T-helper 22 cell (primary cell): Measurements from ENCODE around the gene TRMT44.

Source experiments
- DNase-seq: peaks from one replicate; pipeline ENCODE4 v3.0.0-alpha.2; 2020; ENCODE audit warnings: low read depth

Gene TRMT44

GRCh38 chr4:8435656-8436121 lies 4.9 kb upstream of the TRMT44 start:
- no peak for DNase-seq

GRCh38 chr4:8437281-8437680 lies 3.3 kb upstream of the TRMT44 start:
- DNase-seq: no peak

- DNase-seq: no peak
Observed at GRCh38 chr4:8438743-8439142, 1.8 kb upstream of the TRMT44 start.

- DNase-seq: no peak
Observed at GRCh38 chr4:8439168-8439567, 1.4 kb upstream of the TRMT44 start.

GRCh38 chr4:8439914-8440491 lies 574 bp upstream of the TRMT44 start:
- DNase-seq: no peak

- DNase-seq: no peak
Observed at GRCh38 chr4:8441499-8442091, 1.0 kb downstream of the TRMT44 start.

- no peak for DNase-seq
Observed at GRCh38 chr4:8442596-8443358, 2.2 kb downstream of the TRMT44 start.

- no peak for DNase-seq
Observed at GRCh38 chr4:8443801-8444200, 3.2 kb downstream of the TRMT44 start.

GRCh38 chr4:8446122-8446521 lies 5.5 kb downstream of the TRMT44 start:
- DNase-seq: no peak

GRCh38 chr4:8451440-8452182 lies 11.0 kb downstream of the TRMT44 start:
- DNase-seq: no peak

GRCh38 chr4:8453957-8454356 lies 13.4 kb downstream of the TRMT44 start:
- no peak for DNase-seq

- DNase-seq: no peak
Observed at GRCh38 chr4:8457646-8458252, 17.2 kb downstream of the TRMT44 start.

GRCh38 chr4:8459867-8460445 lies 19.4 kb downstream of the TRMT44 start:
- DNase-seq: no peak

GRCh38 chr4:8461086-8461485 lies 20.5 kb downstream of the TRMT44 start:
- no peak for DNase-seq

GRCh38 chr4:8461616-8462015 lies 21.0 kb downstream of the TRMT44 start:
- no peak for DNase-seq

GRCh38 chr4:8463811-8464210 lies 23.2 kb downstream of the TRMT44 start:
- DNase-seq: no peak

- DNase-seq: no peak
Observed at GRCh38 chr4:8464381-8464780, 23.8 kb downstream of the TRMT44 start.

GRCh38 chr4:8465615-8466611 lies 25.3 kb downstream of the TRMT44 start:
- no peak for DNase-seq

- no peak for DNase-seq
Observed at GRCh38 chr4:8467016-8467415, 26.4 kb downstream of the TRMT44 start.

GRCh38 chr4:8468746-8469535 lies 28.4 kb downstream of the TRMT44 start:
- no peak for DNase-seq
